ENCODE data around the gene INSC.

The INSC gene

GRCh38 chr11:15228331-15228849 is 113.7 kb downstream of the INSC start:
- no peak for DNase-seq

GRCh38 chr11:15229069-15229468 is 114.3 kb downstream of the INSC start:
- DNase-seq: no peak

DNA sequence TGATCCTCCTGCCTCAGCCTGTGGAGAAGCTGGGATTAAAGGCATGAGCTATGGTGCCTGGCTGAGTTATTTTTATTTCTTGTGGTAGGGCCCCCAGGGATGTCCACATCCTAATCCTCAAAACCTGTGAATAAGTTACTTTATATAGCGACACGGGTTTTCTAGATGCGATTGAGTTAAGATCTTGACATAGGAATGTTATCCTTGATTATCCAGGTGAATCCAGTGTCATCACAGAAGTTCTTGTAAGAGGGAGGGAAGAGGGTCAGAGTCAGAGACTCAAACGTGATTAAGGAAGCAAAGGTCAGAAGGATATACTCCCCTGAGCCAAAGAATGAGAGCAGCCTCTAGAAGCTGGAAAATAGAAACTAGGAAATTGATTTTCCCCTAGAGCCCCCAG is 117.8 kb downstream of the INSC start:
- no peak for DNase-seq

DNA sequence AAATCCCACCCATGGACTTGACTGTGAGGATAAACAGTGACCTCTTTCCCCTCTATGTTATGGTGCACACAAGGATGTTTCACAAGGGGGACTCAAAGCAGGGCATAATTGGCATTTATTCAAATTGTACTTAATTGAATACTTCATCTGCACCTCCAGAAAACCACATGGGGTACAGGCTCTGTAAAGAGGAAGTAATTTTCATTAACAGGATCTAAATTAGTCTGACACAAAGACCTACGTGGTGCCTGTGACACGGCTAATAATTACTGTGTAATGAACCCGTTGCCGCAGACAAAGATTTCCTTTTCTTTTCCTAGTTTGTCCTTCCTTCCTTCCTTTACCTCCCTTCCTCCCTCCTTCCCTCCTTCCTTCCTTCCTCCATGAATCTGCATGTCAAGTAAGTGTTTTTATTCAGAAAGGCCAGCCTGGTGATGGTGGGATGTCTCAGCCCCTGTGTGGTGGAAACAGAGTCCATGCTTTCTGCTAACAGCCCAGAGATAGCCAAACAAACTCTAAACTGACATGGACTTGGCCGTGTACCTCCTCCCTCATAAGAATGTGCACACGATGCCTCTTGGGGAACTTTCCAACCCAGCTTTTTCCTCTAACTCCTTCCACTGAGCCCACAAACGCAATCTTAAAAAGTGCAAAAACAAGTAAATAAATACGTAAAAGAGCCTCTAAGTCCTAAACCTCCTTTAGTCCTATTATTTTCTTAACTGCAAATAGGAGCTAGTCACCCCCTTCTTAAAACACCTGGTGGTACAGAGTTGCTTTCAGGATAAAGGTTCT is 118.8 kb downstream of the INSC start:
- DNase-seq: no peak

- no peak for DNase-seq
Measured at GRCh38 chr11:15234796-15235195, 120.1 kb downstream of the INSC start.

DNA sequence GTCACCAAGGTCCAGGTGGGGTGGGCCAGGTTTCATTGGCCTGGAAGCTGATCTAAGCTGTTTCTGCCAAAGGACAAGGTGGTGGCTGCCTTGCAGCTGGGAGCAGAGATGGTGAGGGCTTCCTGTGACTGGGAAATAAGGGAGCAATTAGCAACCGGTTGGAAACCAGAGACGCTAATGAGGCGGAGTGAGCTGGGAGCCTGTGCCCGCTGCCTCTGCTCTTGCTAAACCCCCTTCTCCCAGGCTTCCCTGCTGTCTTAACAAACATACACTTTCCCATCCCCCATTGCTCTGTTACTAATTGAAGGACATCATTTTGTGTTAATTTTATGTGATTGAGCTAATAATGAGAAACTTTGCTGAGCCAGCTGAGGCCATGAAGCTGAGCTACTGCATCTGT is 121.8 kb downstream of the INSC start:
- DNase-seq: no peak

DNA sequence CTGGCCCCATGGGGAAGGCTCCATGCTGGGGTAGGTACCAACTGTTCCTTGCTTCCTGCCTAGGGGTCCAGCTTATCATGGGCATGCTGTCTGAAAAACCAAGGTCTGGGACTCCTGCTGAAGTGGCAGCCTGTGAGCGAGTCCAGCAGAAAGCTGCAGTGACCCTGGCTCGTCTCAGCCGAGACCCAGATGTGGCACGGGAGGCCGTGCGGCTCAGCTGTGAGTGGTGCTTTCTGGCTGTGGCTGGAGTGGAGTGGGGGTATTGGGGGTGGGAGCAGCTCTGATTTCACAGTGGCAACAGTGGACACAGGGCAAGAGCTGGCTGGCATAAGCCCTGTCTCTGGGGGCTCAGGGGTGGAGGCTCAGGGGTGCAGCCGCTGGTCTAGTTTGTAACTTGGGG is 124.1 kb downstream of the INSC start:
- no peak for DNase-seq

- no peak for DNase-seq
Measured at GRCh38 chr11:15248749-15249148, 134.0 kb downstream of the INSC start.

DNA sequence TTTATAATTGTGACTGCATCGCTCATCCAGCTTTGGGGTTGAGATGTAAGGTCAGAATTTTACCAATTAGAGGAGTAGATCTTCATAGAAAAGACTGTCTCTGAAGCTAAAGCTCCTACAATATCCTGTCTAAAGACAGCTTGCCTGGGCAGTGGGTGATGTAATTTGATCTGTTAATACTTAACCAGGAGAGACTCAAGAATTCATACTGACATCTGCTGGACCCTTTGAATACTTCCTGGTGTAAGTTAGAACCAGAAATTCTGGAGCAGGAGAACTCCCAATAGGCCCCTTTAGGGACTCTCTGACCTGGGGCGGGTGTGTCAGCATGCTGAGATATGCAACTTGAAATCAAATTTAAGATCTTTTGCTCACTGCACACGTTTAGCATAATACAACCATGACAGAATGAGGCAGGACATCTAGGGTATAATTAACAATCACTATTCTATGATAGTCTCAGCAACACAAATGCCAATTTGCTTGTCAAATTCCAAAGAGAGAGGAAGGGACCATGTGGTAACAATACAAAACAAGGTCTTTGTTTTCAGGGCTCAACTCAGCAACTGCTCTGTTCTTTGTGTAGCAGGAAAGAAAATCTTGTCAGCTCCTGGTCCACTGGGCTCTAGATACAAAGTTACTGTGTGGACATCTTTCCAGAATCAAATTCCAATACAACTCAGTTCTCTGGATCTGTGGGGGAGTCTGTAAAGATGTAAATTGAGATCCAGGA is 143.9 kb downstream of the INSC start:
- peak; percentile 92 to 97 for DNase-seq

- no peak for DNase-seq
Measured at GRCh38 chr11:15266999-15267398, 152.3 kb downstream of the INSC start.

- DNase-seq: no peak
Measured at GRCh38 chr11:15268598-15268997, 153.9 kb downstream of the INSC start.

DNA sequence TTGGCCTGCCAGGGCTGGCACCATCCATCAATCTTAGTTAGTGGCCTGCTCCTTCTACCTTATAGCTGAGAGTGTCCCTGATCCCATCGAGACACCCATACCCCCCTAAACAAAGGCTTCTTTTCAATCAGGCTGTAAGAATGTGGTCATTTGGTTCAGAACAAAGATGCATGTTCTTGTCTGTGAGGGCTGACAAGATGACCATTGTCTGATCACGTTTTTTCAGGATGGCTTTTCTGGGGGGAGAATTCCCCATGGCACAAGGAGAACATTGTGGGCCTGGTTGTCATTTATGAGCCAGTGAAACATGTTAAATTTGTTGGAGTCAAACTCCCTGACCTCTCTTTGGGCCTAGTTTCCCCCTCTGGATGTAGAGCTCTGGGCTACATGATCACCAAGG is 160.4 kb downstream of the INSC start:
- DNase-seq: no peak

- peak; percentile 14 to 68 for DNase-seq
Measured at GRCh38 chr11:15276621-15277020, 161.9 kb downstream of the INSC start.

GRCh38 chr11:15278128-15278527 is 163.4 kb downstream of the INSC start:
- DNase-seq: no peak

GRCh38 chr11:15280393-15280792 is 165.7 kb downstream of the INSC start:
- no peak for DNase-seq

DNA sequence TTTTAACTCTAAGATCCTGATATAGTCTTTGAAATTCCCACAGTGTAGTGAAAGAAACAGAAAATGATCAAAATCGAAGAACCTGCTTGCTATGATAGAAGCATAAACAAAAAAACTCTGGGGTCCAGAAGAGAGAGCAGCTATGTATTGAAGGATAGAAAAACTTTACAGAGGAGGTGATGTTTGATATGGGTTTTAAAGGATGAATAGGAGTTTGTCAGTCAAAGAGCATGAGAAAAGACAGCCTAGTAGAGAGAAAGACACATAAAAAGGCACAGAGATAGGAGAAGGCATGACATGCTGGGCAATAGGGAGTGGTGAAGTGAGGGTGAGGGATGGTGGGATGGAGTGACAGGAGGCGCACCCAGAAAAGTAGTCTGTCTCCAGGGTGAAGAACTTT is 168.0 kb downstream of the INSC start:
- no peak for DNase-seq

DNA sequence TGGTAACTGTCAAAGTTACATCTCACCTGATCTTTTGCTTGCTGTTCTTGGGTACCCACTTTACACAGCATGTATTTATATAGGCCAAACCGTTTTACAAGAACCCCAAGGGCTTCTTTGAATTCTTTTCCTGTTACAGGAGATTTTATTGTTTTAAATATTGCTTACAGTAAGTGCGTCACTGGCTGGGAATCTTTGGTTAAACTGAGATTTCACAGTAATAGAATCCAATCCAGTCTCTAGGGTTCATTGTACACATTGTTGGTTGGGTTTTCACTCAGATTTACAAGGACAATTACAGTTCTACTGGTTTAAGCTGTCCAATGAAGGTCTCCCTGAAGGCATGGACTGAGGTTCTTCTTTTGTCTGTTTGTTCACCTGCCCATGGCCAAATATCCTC is 171.7 kb downstream of the INSC start:
- no peak for DNase-seq

GRCh38 chr11:15288863-15289262 is 174.1 kb downstream of the INSC start:
- DNase-seq: no peak

DNA sequence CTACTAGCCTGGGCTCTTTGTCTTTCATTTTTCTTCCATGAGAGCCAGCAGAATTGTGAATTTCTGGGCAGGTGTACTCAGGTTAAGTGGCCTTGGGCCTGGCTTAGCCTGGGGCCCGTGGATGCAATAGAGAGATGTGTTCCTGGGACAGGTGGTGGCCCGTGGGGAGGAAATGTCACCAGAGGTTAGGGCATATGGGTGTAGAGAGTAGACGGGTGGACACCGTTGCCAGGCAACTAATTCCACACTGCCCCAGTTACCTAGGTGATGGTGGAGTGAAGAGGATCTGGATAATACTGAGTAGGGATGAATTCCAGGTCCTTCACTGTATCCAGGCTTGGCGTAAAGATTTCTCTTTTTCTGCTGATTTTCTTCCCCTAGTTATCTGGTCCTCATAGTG is 175.0 kb downstream of the INSC start:
- no peak for DNase-seq

- no peak for DNase-seq
Measured at GRCh38 chr11:15291885-15292284, 177.2 kb downstream of the INSC start.

GRCh38 chr11:15293975-15294620 is 179.4 kb downstream of the INSC start:
- no peak for DNase-seq

GRCh38 chr11:15295695-15296094 is 181.0 kb downstream of the INSC start:
- peak; percentile 23 to 61 for DNase-seq

All from NCI-H526 (cell line).